Stimulated activated CD4-positive, alpha-beta T cell treated with anti-CD3 and anti-CD28 coated beads, Interleukin-4, amount 100 ng/mL, for 4 hours (primary cell): Measurements from ENCODE around the gene CHFR.
A peak's percentile ranks its signal among the peaks of the same experiment; 100 is the strongest.
"Not testable (repeated sequence)": the region's sequence is repeated elsewhere in the genome, so short reads cannot be mapped to it uniquely, and the experiment has no call there.

Source experiments
- DNase-seq, 2 experiments: peaks; one replicate each; pipeline ENCODE4 v3.0.0-alpha.2; 2020

CHFR gene

DNA sequence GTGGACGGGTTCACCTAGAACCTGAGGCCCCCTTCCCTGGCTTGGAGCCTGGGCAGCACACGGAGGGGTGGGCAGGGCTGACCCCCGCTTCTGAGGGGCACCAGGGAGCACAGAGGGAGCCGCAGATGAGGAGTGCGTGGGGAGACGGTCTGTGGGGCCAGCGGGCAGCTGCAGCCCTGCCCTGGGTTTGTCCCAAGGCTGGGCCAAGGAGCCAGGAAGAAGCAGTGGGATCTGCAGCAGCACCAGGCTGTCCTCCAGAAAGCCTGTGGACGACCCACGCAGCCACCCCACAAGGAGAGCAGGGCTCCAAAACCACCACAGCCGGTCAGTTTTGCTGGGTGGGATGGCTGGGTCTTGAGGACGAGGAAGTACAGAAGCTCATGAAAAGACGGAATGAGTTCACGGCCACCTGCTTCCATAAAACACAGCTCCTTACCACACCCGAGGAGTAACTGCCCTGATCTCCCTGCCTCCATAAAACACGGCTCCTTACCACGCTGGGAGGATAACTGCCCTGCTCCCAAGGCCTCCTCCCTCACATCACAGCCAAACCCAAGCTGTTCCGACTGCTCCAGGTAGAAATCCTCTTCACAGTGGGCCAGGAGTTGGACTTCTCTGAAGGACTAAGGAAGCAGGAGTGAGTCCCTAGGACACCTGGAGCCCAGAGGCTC lies 48.9 kb downstream of the CHFR start:
- DNase-seq = no peak

- DNase-seq = no peak
Observed at GRCh38 chr12:132837693-132838409, 49.6 kb downstream of the CHFR start.

DNA sequence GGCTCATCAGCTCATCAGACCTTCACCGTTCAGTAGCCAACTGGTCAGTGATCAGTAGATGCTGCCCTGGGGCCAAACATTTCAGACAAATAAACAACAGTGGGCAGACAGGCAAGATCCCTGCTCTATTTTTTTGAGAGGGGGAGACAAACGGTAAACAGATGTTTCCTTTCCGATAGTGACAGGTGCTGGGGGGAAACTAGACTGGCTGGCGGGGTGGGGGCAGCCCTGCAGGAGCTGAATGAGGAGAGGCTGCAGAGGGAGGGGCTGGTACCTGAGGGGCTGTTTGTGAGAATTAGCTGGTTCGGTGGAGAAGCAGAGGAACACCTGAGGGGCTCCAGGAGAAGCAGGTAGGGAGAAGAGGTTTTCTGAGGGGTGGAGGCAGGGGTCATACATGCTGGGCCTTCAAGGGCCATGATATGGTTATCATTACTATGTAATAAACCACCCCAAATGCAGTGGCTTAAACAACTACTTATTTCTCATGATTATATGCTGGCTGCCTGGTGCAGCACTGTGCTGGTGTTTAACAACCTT lies 50.5 kb downstream of the CHFR start:
- no peak for DNase-seq

DNA sequence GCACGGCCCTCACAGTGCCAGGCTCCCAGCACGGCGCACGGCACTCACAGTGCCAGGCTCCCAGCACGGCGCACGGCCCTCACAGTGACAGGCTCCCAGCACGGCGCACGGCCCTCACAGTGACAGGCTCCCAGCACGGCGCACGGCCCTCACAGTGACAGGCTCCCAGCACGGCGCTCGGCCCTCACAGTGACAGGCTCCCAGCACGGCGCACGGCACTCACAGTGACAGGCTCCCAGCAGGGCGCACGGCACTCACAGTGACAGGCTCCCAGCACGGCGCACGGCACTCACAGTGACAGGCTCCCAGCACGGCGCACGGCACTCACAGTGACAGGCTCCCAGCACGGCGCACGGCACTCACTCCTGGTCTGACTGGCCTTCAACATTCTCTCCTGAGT lies 51.2 kb downstream of the CHFR start:
- not testable (repeated sequence) for DNase-seq

- no peak for DNase-seq
Observed at GRCh38 chr12:132835076-132836025, 52.1 kb downstream of the CHFR start.

DNA sequence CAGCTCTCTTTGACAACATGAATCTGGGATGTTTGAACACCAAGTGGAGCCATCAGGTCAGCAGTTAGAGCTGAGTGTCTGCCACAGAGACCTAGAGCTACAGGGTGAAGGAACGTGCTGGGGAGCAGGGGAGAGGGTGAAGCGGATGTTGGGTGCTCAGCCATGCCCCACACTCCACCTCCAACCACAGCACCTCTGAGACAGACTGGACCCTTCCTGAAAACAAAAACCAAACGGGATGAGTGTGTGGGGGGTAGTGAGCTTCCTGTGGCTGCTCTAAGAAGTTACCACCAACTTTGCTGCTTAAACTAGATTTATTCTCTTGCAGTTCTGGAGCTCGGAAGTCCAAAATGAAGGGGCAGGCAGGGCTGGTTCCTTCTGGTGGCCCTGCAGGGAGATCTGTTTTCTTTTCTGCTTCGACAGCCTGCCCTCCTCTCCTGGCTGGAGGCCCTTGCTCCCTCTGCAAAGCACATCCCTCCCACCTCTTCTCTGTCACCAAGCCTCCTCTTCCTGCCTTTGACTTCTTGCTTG lies 53.2 kb downstream of the CHFR start:
- DNase-seq = no peak

GRCh38 chr12:132833341-132833740 lies 54.1 kb downstream of the CHFR start:
- no peak for DNase-seq

- DNase-seq = no peak
Observed at GRCh38 chr12:132831771-132832170, 55.6 kb downstream of the CHFR start.

DNA sequence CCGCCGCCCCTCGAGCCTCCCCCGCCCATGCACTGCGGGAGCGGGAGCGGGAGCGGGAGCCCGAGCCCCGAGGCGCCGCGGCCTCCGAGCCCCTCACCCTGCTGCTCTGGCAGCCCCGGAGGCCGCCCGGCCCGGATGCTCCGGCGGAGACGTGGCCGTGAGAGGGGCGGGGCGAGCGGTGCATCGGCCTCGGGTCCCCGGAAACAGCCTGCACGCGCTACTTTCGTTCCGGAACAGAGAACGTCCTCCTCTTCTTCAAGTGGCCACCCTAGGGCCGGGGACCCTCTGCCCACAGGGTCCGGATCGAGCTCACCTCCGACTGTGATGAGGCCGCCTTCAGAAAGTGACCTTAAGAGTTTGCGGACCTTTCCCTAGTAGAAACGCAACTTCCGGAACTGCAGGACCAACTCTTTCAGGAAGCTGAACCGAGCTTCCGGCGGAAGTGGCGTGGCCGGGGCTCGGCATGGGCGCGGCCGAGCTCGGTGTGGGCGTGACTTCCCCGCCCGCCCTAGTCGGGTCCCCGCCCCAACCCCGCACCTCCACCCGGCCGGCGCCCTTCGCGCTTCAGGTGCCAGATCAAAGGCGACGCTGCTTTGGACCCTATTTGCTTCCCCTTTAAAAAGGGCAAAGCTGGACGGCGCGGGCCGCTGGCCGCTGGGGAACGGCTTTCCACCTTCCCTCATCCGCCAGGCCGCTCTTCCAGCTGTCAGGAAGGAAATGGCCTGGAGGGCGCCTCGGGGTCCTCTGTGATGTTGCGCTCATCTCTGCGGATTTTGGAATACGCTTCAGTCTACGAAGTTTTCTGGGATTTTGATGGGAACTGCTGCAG lies 58.5 kb downstream of the CHFR start, which contains the start of gene GOLGA3:
Gene GOLGA3 (minus strand): TSS at position 164 of the 829 bp plus-strand sequence. CDS start 6,741 bp downstream, outside the sequence.
- DNase-seq = peak; percentile 93 to 96

GRCh38 chr12:132827763-132828703 lies 59.4 kb downstream of the CHFR start:
- DNase-seq = peak in 1 of 2 experiments; percentile 29

- DNase-seq = no peak
Observed at GRCh38 chr12:132825861-132826260, 61.5 kb downstream of the CHFR start.

DNA sequence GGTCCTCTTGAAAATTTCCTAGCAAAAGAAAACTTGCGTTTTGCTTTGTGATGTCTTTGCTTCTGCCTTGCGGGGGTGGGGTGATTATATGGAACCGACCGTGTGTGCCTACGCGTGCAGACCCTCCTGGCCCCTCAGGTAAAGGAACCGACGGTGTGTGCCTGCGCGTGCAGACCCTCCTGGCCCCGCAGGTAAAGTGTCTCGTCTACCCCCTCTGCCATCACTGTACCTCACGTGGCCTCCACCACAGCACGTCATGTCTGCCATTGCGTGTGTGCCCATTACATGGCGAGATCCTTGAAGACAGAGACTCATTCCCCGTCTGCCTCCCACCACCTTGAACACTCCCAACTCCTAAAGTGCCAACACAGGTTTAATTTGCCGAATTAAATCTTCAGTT lies 62.3 kb downstream of the CHFR start:
- DNase-seq = no peak

- DNase-seq = no peak
Observed at GRCh38 chr12:132824053-132824452, 63.4 kb downstream of the CHFR start.

- DNase-seq = no peak
Observed at GRCh38 chr12:132818562-132818961, 68.8 kb downstream of the CHFR start.

DNA sequence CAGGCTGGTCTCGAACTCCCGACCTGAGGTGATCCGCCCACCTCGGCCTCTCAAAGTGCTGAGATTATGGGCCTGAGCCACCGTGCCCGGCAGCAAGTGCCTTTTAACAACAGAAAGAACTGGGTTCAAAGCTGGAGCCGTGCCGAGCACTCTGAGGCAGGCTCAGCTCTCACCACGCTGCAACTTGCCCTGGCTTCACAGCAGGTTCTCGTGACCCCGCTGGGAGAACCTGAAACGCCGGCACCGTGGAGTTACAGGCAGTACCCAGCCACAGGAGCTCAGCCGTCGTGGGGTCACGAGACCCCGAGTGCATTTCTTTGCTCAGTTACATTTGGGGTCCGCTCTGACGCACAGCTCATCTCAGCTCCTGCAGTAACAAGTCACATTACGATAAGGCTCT lies 73.2 kb downstream of the CHFR start:
- no peak for DNase-seq

DNA sequence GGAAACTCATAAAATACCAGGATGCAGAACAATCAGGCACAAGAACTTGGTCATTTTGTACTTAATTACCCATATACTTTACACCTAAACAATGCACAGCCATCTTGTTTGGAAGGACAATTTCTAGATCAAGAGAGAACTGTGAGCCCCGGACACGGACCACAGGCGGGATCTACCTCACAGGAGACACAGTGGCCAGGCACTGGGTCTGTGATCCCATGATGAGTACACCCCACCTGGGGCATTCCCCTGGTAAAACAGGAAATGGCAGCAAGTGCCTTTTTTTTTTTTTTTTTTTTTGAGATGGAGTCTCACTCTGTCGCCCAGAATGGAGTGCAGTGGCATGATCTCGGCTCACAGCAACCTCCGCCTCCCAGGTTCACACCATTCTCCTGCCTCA lies 74.0 kb downstream of the CHFR start:
- no peak for DNase-seq

DNA sequence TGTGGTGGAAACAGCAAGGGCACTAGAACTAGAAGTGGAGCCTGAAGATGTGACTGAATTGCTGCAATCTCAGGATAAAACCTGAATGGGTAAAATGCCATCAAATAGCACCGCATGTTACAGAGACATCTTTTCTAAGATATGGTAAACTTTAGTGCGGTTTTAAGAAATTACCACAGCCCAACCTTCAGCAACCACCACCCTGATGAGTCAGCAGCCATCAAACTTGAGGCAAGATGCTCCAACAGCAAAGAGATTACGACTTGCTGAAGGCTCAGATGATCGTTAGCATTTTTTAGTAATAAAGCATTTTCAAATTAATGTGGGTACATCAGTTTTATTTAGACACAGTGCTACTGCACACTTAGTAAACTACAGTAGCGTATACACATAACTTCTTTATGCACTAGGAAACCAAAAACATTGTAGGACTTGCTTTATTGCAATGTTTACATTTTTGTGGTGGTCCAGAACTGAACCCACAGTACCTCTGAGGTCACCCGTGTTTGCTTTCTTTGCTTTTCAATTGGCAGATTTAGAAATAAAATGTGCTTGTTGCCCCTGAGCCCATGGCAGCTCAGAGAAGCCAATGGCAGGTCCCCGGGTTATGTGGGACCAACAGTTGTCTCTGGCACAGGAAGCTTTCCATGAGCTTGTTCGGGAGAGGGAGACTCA lies 74.6 kb downstream of the CHFR start:
- DNase-seq = no peak

- DNase-seq = not testable (repeated sequence)
Observed at GRCh38 chr12:132809391-132809790, 78.0 kb downstream of the CHFR start.

DNA sequence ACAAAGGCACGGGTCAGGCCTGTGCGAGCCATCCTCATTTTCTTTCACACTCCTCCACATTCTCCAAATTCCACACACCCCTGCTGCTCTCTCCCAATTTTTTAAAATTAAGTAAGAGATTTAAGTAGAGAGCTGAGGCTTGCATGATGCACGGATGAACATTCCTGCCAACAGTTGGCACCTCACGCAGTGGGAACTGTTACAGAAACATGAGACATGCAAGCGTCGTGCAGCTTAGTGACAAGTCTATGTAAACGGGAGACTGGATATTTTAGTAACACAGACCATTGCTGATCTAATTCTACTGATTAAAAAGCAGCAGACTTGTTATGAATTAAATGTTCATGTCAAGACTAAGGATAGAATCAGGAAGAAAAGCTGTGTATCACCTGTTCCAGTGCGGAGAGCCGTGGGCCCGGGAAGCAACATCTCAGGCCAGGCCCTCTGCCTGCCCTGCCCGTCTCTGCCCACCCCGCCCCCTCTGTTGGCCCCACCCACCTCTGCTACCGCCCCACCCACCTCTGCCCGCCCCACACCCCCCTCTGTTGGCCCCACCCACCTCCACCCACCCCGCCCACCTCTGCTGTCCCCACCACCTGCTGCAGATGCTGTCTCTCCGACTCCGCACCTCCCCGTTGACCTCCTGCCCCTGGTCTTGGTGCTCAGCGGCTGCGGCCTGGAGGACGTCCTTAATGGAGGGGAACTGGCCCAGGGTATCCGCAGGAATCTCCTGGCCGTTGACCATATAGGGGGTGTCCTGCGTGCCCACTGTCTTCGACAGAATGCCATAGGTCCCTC lies 79.9 kb downstream of the CHFR start:
- no peak for DNase-seq
